Activated CD8-positive, alpha-beta T cell treated with anti-CD3 and anti-CD28 coated beads for 36 hours (primary cell): ENCODE data around the gene AHCY. TPM values are rescaled to one million over a fixed set of nuclear protein-coding genes. Genes with fewer than 3 reads are reported as not detected.

ENCODE experiments used
- ATAC-seq: fragments of 200-7000 bp; cut with Tn5 transposase; one replicate; pipeline ENCODE4 v1.10.0; 2021; ENCODE audit warnings: mild to moderate bottlenecking, moderate library complexity
- CTCF ChIA-PET: fragments of 350-600 bp; sonication (Branson Sonifier 250); formaldehyde crosslinking; loops from one replicate; lab custom pipeline; 2021; ENCODE audit warnings: antibody characterized with exemption; lab: Charles Lee
- POLR2A ChIA-PET: fragments of 350-600 bp; sonication (Branson Sonifier 250); formaldehyde crosslinking; loops from one replicate; lab custom pipeline; 2021; ENCODE audit warnings: antibody characterized with exemption; lab: Charles Lee
- DNase-seq: peaks from one replicate; pipeline ENCODE4 v3.0.0-alpha.2; 2020
- H3K27ac Mint-ChIP-seq: one replicate; pipeline ENCODE4 v1.8.0; 2021; ENCODE audit warnings: mild to moderate bottlenecking, mixed read lengths
- H3K27me3 Mint-ChIP-seq: one replicate; pipeline ENCODE4 v1.8.0; 2021; ENCODE audit warnings: mixed read lengths
- H3K36me3 Mint-ChIP-seq: one replicate; pipeline ENCODE4 v1.8.0; 2021; ENCODE audit warnings: low read depth, mixed read lengths
- H3K4me1 Mint-ChIP-seq: one replicate; pipeline ENCODE4 v1.8.0; 2021; ENCODE audit warnings: low read depth, mixed read lengths
- H3K4me3 Mint-ChIP-seq: one replicate; pipeline ENCODE4 v1.8.0; 2021; ENCODE audit warnings: mild to moderate bottlenecking, moderate library complexity, mixed read lengths
- H3K9me3 Mint-ChIP-seq: one replicate; pipeline ENCODE4 v1.8.0; 2021; ENCODE audit warnings: mixed read lengths
- intact Hi-C: fragments of 100-400 bp; cut with micrococcal nuclease; formaldehyde crosslinking; loops from one replicate; pipeline ENCODE4 v1.10.0; 2022
- total RNA-seq, 2 experiments: library from RNA; stranded (reverse); gene quantifications; one replicate each; pipeline ENCODE4 v1.2.3, GENCODE V29; 2021
- TF ChIP-seq, protein P1 (sequence below): fragments of 200-600 bp; IDR thresholded peaks from one replicate; pipeline ENCODE4 v1.8.0; 2022; ENCODE audit warnings: antibody characterized with exemption, mild to moderate bottlenecking

AHCY gene
- total RNA-seq, 2 experiments from 2014 or later, result 256 to 258 TPM

DNA sequence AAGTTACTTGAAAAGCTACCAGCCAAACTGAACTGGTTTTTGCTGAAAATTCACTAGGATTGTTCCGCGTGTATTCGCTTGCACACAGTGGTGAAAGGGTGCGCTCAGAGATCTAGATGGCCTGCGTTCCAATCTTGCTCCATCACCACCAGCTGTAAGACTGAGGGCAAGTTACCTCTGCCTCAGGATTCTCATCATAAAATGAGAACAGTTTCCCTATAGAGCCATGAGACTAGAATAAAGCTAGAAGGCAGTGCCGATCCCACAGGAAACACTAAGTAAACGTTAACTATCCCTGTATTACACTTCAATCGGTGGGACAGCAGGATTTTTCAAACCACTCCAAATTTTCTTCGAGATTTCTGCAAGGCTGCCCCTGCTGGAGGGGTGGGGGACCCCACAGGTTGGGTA lies 838 bp downstream of the AHCY start:
- Mint-ChIP-seq H3K36me3 (peaks cover 19% of the 10 kb centered on the region), H3K27me3 (no peaks in the 10 kb centered on the region), H3K4me1 (peaks cover 23% of the 10 kb centered on the region), H3K27ac (peak overlapping the region; percentile 87), H3K4me3 (peak overlapping the region; percentile 86), H3K9me3 (no peaks in the 10 kb centered on the region)
- ATAC-seq (no peak), DNase-seq (no peak)
- POLR2A ChIA-PET, result interaction anchor here (0.7 to 2.0 kb wide), 10 partner anchors 10 to 436 kb away, joined by 3 to 11 read pairs (median 4); partner anchors contain the start of gene DYNLRB1
- TF ChIP-seq, protein P1, sequence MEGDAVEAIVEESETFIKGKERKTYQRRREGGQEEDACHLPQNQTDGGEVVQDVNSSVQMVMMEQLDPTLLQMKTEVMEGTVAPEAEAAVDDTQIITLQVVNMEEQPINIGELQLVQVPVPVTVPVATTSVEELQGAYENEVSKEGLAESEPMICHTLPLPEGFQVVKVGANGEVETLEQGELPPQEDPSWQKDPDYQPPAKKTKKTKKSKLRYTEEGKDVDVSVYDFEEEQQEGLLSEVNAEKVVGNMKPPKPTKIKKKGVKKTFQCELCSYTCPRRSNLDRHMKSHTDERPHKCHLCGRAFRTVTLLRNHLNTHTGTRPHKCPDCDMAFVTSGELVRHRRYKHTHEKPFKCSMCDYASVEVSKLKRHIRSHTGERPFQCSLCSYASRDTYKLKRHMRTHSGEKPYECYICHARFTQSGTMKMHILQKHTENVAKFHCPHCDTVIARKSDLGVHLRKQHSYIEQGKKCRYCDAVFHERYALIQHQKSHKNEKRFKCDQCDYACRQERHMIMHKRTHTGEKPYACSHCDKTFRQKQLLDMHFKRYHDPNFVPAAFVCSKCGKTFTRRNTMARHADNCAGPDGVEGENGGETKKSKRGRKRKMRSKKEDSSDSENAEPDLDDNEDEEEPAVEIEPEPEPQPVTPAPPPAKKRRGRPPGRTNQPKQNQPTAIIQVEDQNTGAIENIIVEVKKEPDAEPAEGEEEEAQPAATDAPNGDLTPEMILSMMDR, result no peak
- CTCF ChIA-PET, result interaction anchor here (0.9 to 3.6 kb wide), 8 partner anchors 10 to 467 kb away, joined by 3 to 40 read pairs (median 4); partner anchors contain the start of gene DYNLRB1
- intact Hi-C loops, result loop anchor here (5.0 kb wide), 1 partner anchor 215 kb away; the partner anchor contains the start of gene DYNLRB1

DNA sequence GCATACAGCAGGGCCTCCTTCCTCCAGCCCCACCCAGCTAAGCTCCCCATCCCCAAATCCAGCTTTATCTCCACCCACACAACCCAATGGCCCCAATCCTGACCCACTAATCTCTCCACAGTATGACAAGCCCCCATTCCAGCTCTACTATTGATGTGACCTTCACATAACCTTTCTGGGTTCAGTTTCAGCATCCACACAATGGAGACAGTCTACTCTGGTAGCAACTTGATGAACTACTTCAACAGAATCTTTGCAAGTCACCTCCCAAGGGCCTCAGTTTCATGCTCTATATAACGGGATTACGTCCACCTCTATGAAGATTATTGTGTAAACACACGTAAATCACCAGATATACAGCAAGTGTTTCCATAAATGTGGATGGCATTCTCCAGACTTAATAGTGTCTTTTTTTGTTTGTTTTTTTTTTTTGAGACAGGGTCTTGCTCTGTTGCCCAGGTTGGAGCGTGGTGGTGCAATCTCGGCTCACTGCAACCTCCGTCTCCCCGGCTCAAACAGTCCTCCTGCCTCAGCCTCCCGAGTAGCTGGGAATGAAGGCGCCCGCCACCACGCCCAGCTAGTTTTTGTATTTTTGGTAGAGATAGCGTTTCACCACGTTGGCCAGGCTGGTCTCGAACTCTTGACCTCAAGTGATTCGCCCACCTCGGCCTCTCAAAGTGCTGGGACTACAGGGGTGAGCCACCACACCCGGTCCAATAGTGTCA lies 1.4 kb downstream of the AHCY start:
- TF ChIP-seq, protein P1, result no peak
- CTCF ChIA-PET, result interaction anchor here (0.6 to 3.6 kb wide), 10 partner anchors 11 to 468 kb away, joined by 3 to 40 read pairs (median 4); partner anchors contain the start of gene DYNLRB1
- ATAC-seq (no peak), DNase-seq (peak; percentile 29)
- H3K9me3 Mint-ChIP-seq, result no peaks in the 10 kb centered on the region
- POLR2A ChIA-PET, result interaction anchor here (0.7 to 2.0 kb wide), 10 partner anchors 9 to 215 kb away, joined by 3 to 11 read pairs (median 3); partner anchors contain the start of gene DYNLRB1
- H3K4me1 Mint-ChIP-seq, result peaks cover 23% of the 10 kb centered on the region
- peak overlapping the region; percentile 87 for H3K27ac Mint-ChIP-seq
- H3K36me3 Mint-ChIP-seq, result peaks cover 19% of the 10 kb centered on the region
- no peaks in the 10 kb centered on the region for H3K27me3 Mint-ChIP-seq
- intact Hi-C loops, result loop anchor here (5.0 kb wide), 1 partner anchor 216 kb away; the partner anchor contains the start of gene DYNLRB1
- H3K4me3 Mint-ChIP-seq, result peak overlapping the region; percentile 86

DNA sequence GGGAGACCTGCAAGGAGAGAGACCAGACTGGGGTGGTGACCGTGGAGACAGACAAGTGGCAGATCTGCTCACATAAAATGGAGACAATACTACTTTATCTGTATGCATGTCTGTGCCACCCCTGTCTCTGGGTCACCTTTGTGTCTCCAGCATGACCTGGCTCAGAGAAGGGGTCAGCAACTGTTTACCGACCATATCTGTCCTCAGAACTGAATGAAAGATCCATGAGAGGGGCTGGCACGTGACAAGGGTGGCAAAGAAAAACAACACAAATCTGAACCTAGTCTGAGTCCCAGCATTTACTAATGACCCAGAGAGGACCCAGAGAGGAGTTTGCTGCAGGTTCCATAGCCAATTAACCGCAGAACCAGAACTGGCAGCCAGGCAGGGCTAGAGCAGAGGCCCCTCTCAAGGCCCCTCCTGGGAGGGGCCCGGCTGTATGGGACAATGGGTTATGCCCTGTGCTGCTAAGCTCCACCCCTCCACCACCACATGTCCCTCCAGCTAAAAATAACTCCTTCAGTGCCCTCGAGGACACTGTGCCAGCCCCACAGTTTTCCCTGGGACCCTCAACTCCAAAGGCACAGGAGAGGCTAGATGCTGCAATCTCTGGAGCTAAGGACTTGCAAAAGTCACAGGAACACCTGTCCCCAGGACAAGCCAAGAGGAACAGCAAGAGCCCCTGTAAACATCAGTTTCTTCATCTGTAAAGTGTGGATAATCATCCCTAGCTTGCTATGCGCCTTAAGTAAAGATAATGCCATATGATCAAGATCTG lies 2.2 kb downstream of the AHCY start:
- Mint-ChIP-seq H3K27me3 (no peaks in the 10 kb centered on the region), H3K4me1 (peaks cover 23% of the 10 kb centered on the region), H3K4me3 (peak overlapping the region; percentile 86), H3K27ac (peak overlapping the region; percentile 22), H3K36me3 (peaks cover 19% of the 10 kb centered on the region), H3K9me3 (no peaks in the 10 kb centered on the region)
- ChIA-PET POLR2A (interaction anchor here (0.8 to 1.3 kb wide), 3 partner anchors 8 to 216 kb away, joined by 3 read pairs; no protein-coding TSS in a partner anchor), CTCF (interaction anchor here (0.6 to 3.6 kb wide), 5 partner anchors 11 to 237 kb away, joined by 3 to 40 read pairs (median 4); partner anchors contain the start of gene DYNLRB1)
- ATAC-seq (no peak), DNase-seq (no peak)
- TF ChIP-seq, protein P1, result no peak
- intact Hi-C loops, result loop anchor here (5.0 kb wide), 1 partner anchor 216 kb away; the partner anchor contains the start of gene DYNLRB1

DNA sequence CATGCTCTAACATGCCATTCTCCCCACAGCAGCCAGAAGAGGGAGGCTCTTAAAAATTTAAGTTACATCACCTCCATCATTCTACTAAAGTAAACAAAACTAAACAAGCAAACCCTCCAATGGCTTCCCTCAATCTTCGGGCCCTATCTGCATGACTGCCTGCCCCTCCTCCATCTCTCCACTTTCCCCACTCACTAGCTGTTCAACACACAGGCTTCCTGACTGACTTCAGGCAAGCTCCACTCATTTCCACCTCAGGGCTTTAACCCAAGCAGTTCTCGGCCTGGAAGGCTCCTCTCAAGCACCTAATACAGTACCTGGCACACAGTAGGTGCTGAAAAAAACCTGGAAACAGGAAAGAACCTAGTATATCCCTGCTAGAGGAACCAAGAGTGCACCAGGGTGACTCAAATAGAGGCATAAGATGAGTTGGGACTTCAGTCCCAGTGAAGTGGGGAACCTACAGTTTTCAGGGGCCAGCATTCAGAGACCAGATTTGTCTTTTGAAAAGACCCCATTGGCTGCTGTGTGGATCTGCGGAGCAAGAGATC lies 2.8 kb downstream of the AHCY start:
- TF ChIP-seq, protein P1, result no peak
- POLR2A ChIA-PET, result interaction anchor here (1.0 kb wide), 1 partner anchor 8 kb away, joined by 3 read pairs; no protein-coding TSS in a partner anchor
- Mint-ChIP-seq H3K27ac (no peak overlapping the region), H3K4me1 (peaks cover 23% of the 10 kb centered on the region), H3K36me3 (peaks cover 24% of the 10 kb centered on the region), H3K27me3 (no peaks in the 10 kb centered on the region), H3K4me3 (no peak overlapping the region), H3K9me3 (no peaks in the 10 kb centered on the region)
- CTCF ChIA-PET, result interaction anchor here (2.2 to 3.6 kb wide), 2 partner anchors 12 to 216 kb away, joined by 8 to 40 read pairs; partner anchors contain the start of gene DYNLRB1
- DNase-seq (no peak), ATAC-seq (no peak)
- intact Hi-C loops, result loop anchor here (5.0 kb wide), 1 partner anchor 217 kb away; the partner anchor contains the start of gene DYNLRB1
